ENCODE data around the gene SLC25A18. TPM values are rescaled to one million over a fixed set of nuclear protein-coding genes. Genes with fewer than 3 reads are reported as not detected.

Gene SLC25A18
- total and polyA plus RNA-seq, 2 of the 8 experiments (the other 6 are each of a cell fraction or from before 2014, with no cell fraction given): 2.8 to 2.9 TPM

DNA sequence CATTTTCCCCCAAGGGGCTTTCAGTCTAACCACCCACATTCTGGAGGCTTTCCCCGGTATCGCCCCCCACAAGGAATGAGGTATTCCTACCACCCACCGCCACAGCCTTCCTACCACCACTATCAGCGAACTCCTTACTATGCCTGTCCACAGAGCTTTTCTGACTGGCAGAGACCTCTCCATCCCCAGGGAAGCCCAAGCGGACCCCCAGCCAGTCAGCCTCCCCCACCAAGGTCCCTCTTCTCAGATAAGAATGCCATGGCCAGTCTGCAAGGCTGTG, 14.6 kb upstream of the SLC25A18 start:
- Histone ChIP-seq H4K20me1 (replicated peaks in 1 of 2; ENCODE audit: control insufficient read depth in 1 of 2, insufficient read depth in 2 of 2, low read length in 2 of 2) (peaks cover 0 to 6% of the 10 kb centered on the region in 2 experiments), H3K79me2 (ENCODE audit: control insufficient read depth in 1 of 2, insufficient read depth in 2 of 2, low read length in 2 of 2) (peaks cover 0 to 2% of the 10 kb centered on the region in 2 experiments; a peak in 1 of 4 replicates), H3K27ac (ENCODE audit: low read depth, low read length) (no peak overlapping the region), H3K14ac (ENCODE audit: insufficient read length) (no peak overlapping the region), H3K18ac (ENCODE audit: extremely low read depth, low read length) (no peak overlapping the region), H3K27me3 (replicated peaks in 1 of 4; ENCODE audit: control insufficient read depth in 3 of 4, extremely low read depth in 1 of 4, insufficient read depth in 3 of 4, low read length in 3 of 4) (no peaks in the 10 kb centered on the region), H3K36me3 (ENCODE audit: control insufficient read depth in 2 of 4, insufficient read depth in 4 of 4, low read length in 3 of 4) (peaks cover 45 to 81% (median 62%) of the 10 kb centered on the region in 4 experiments), H4K91ac (replicated peaks; ENCODE audit: insufficient read length, low read length) (no peak overlapping the region), H3K4me2 (ENCODE audit: insufficient read depth in 1 of 2, low read depth in 2 of 2, low read length in 2 of 2) (no peak overlapping the region), H2AFZ (ENCODE audit: low read length) (no peak overlapping the region), H4K5ac (ENCODE audit: insufficient read length, low read depth, low read length) (no peak overlapping the region), H3K23me2 (ENCODE audit: low read depth, low read length) (no peaks in the 10 kb centered on the region; the same call in 1 of the 2 replicates), H2BK12ac (ENCODE audit: low read depth, low read length) (no peak overlapping the region), H2BK5ac (ENCODE audit: low read depth, low read length) (no peak overlapping the region), H3K79me1 (ENCODE audit: low read depth, low read length) (peaks cover 2% of the 10 kb centered on the region; the same call in 1 of the 2 replicates), H2AK5ac (ENCODE audit: low read depth, low read length) (no peak overlapping the region), H2BK15ac (ENCODE audit: low read length) (no peak overlapping the region), H3K4me3 (ENCODE audit: extremely low read depth in 1 of 4, insufficient read depth in 2 of 4, low read depth in 3 of 4, low read length in 4 of 4) (no peak overlapping the region), H3K23ac (ENCODE audit: insufficient read length) (no peak overlapping the region), H3K9ac (replicated peaks in 1 of 4; ENCODE audit: extremely low read depth in 1 of 4, low read depth in 3 of 4, low read length in 3 of 4) (no peak overlapping the region), H3K56ac (replicated peaks; ENCODE audit: insufficient read length, low read depth, low read length) (no peak overlapping the region), H4K8ac (ENCODE audit: extremely low read depth, insufficient read depth, low read length) (no peak overlapping the region), H2BK20ac (ENCODE audit: low read length) (no peak overlapping the region), H3K9me3 (ENCODE audit: insufficient read depth in 2 of 2, low read depth in 1 of 2, low read length in 1 of 2) (no peaks in the 10 kb centered on the region), H2BK120ac (replicated peaks; ENCODE audit: low read depth, low read length) (no peak overlapping the region), H3K4me1 (replicated peaks in 1 of 4; ENCODE audit: control insufficient read depth in 3 of 4, insufficient read depth in 4 of 4, low read length in 3 of 4) (no peaks in the 10 kb centered on the region), H3K4ac (replicated peaks; ENCODE audit: insufficient read length, low read depth, low read length) (no peak overlapping the region)
- CTCF ChIA-PET (ENCODE audit: partially characterized antibody): interaction anchor here (3.7 kb wide), 1 partner anchor 10 kb away, joined by 14 read pairs; no protein-coding TSS in a partner anchor
- 98% methylated on average over 5 of the region's 5 CpGs; no CpG with 5 or more reads in 1 of the 2 experiments for WGBS, 2 experiments (ENCODE audit: extremely low coverage in 1 of 2, insufficient coverage in 1 of 2, insufficient read length in 1 of 2, insufficient replicate concordance in 2 of 2, low coverage in 1 of 2, low lambda C conversion rate in 2 of 2, missing lambda C conversion rate in 1 of 2)
- no peak for TF ChIP-seq SRF (IDR thresholded peaks at IDR 0.05; ENCODE audit: low read depth, low read length)
- FAIRE-seq (no peak), DNase-seq (ENCODE audit: low read depth in 1 of 2, low spot score in 2 of 2) (no peak)
- POLR2A ChIA-PET (ENCODE audit: partially characterized antibody): interaction anchor here (1.2 to 2.2 kb wide), 3 partner anchors 11 to 41 kb away, joined by 4 to 5 read pairs (median 5); no protein-coding TSS in a partner anchor
